HG03175 (cell line): Measurements from ENCODE around the gene ASIC4.

Experiments used
- ATAC-seq: cut with Tn5 transposase; IDR thresholded peaks from one replicate; pipeline ENCODE4 v1.9.1; 2021; ENCODE audit warnings: mild to moderate bottlenecking, moderate library complexity; ENCODE audit not compliant: unreplicated experiment

ASIC4 gene

GRCh38 chr2:219532378-219532649 is 18.0 kb downstream of the ASIC4 start:
- no peak for ATAC-seq

- ATAC-seq = no peak
Measured at GRCh38 chr2:219533930-219534661, 19.8 kb downstream of the ASIC4 start.

- ATAC-seq = no peak
Measured at GRCh38 chr2:219536425-219536824, 22.1 kb downstream of the ASIC4 start.

DNA sequence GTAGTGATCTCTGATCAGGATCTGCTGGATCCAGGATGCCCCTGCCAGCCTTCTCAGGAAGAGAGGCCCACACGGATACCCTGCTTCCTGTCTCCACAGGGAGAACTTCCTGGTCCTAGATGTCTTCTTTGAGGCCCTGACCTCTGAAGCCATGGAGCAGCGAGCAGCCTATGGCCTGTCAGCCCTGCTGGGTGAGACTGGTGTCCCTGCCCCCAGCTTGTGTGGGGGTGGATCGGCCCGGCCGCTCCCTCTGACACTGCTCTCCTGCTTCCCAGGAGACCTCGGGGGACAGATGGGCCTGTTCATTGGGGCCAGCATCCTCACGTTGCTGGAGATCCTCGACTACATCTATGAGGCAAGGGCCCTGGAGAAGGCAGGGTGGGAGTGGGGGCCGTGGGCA is 22.7 kb downstream of the ASIC4 start:
- ATAC-seq = no peak

- ATAC-seq = no peak
Measured at GRCh38 chr2:219537657-219538488, 23.6 kb downstream of the ASIC4 start.

DNA sequence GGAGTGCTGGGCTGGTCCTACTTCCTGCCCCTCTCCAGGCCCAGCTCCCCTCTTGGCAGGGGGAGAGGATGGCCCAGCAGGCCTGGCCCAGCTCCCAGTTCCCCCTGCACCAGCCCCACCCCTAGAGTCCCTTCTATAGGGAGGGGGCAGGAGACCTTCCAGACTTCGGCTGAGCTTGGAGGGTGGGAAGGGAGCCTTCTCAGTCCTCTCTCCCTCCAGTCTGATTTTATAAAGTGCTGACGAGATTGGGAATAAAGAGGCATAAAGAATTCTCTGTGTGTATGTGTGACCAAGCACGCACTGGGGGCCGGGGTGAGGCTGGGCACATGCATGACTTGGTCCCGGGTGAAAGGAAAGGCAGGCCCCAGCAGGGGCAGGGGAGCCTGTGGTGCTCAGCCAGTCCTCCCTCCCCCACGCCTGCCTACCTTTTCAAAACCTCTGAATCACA is 24.2 kb downstream of the ASIC4 start:
- ATAC-seq = no peak

DNA sequence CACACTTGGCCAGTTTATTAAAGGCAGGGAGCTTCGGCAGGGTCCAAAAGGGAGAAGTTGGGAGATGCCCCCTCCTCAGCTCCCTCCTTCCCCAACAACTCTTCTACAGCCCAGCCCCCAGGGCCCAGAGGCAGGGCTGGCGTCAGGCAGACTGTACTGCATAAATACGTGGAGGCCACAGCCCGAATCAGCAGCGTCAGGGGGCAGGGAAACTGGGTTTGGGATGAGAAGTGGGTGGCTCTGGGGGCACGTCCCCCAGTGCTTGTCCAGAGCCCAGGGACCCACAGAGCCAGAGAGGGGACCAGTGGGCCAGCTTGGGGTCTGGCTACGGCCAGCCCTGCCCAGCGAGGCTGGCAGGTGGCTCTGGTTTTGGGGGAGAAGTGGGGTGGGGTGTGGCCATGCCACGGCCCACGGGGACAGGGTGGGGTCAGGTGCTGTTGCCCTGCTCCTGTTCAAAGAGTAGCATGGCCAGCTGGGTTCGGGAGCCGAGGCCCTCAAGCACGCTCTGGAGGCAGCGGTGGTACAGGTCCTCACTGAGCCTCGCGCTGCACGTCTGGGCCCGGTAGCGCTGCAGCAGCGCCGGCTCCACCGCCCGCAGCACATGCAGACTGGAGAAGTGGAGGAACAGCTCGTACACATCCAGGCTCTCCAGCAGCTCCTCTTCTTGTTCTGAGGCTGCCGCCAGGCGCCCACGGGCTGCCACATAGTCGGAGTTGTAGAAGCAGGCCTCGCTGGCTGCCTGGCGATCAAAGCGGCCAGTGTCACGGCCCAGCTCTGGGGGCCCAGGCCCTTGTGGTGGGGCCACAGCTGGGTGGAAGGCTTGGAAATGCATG is 24.9 kb downstream of the ASIC4 start:
- ATAC-seq = no peak

DNA sequence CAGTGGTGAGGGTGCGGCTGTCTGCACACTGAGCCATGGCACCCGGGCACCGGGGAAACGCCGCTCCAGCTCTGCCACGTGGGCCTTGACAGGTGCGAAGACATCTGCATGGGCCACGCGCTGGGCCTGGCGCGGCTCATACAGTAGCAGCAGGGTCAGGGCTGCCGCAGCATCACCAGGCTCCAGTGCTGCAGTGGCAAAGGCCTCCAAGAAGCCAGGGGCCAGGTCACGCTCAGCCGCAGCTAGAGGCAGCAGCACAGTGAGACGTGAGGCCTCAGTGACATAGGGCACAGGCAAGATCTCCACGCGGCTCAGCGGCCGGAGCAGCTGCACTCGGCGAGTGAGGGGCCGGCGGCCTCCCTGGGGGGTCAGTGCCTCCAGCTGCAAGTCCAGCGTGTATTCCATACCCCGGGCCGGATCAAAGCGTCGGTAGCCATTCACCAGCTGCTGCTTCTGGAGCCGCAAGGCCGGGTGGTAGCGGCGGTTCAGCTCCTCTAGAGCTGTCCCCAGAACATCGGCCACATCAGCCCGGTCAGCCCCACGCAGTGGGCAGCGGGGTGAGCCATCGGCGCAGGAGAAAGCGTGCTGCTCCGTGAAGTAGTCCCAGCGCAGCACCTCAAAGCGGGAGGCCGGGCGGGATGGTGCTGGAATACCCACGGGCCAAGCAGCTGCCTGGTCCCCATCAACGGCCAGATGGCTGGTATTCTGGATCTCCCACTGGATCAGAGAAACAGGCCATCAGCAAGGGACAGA is 25.8 kb downstream of the ASIC4 start:
- ATAC-seq = no peak

DNA sequence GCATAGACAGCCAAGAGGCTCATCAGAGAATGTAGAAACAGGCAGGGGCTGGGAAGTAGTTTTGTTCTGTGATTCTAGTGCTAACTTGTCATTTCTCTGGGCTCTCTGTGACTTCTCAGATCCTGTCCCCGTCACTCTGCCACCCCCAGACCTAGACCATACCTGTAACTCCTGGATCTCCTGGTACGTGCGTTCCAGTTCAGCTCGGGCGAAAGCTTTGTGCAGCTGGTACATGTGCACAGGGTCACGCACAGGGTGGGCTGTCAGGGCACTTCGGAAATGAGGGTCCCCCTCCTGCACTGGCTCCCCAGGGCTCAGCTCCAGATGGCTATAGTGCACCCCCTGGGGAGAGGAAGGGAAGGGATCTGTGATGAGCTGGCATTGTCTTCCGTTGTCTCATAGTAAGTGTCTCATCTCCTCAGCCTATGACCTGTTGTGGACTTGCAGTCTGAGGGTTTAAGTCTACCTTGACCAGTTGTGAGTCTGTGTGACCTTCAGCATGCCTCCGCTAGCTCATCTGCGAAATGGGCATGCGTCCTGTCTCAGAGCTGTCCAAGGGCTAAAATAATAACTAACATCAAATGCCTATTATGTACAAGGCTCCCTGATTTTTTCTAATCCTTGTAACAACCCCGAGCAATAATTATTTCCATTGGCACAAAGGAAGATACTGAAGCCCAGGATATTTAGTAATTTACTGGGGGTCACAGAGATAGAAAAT is 26.7 kb downstream of the ASIC4 start:
- ATAC-seq = no peak

GRCh38 chr2:219541611-219542180 is 27.4 kb downstream of the ASIC4 start:
- peak; percentile 46 for ATAC-seq

DNA sequence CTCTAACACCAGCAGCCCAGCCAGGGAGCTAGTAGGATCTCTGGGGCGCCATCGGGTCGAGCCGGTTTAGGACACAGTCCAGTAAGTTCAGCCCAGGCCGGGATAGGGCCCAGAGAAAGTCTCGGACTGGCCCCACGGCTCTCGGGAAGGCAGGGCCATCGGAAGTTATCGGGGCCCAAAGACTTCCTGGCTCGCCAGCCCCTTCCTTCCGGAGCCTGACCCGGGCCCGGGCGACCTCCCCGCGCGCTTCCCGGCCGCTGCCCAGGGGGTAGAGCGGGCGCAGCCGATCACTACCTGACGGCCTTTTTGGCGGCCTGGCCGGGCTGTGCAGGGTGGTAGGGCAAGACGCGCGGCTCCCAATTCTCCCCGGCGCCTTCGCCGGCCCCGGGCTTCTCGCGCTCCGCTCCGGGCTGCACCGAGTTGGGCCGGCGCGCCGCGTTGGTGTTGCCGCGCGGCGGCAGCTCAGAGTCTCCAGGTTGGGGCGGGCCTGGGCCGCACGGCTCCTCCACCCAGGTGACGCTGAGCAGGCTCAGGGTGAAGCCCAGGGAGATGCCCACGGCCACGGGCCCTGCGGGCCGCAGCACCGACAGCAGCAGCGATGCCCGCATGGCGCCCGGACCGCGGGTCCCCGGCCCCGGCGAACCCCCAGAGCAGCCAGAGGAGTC is 28.8 kb downstream of the ASIC4 start:
- ATAC-seq = peak; percentile 41

DNA sequence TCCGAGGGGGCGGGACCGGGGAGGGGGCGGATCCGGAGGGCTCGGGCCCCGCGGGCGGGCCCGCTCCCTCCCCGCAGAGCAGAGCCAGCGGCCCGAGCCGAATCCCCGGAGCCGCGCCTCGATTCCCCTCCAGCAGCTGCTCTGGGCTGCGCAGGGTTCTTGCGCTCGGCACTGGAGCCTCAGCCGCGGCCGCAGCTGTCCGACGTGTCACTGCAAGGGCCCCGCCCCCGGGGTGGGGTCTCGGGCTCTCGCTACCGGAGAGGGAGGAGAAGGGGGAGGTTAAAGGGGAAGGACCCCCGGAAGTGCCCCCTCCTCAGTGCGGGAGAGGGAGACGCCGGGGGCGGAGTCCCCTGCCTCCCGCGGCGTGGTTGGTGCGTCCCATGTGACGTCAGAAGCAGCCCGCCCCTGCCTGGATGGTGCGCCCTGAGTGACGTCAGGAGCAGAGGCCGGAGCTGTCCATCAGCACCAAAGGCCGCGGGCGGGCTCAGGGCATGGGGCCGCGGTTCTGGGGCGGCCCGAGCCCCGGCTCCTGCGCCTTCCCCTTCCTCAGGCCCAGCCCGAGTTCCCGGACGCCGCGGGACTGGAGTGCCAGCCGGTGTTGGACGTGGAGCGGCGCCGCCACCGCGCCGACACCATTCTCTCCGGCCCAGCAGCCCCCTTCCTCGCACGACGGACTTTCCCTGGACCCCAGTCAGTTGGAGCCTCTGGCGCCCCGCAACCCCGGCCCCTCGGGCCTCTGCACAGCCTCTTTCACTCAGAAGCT is 29.5 kb downstream of the ASIC4 start, which contains the start of the genes CHPF and TMEM198:
Gene CHPF (minus strand): TSS at position 214 of the 763 bp plus-strand sequence. CDS start 271 bp downstream, outside the sequence.
Gene TMEM198 (plus strand): TSS at position 433 of the 763 bp plus-strand sequence. CDS start 700 bp downstream, outside the sequence.
- peak; percentile 76 for ATAC-seq

DNA sequence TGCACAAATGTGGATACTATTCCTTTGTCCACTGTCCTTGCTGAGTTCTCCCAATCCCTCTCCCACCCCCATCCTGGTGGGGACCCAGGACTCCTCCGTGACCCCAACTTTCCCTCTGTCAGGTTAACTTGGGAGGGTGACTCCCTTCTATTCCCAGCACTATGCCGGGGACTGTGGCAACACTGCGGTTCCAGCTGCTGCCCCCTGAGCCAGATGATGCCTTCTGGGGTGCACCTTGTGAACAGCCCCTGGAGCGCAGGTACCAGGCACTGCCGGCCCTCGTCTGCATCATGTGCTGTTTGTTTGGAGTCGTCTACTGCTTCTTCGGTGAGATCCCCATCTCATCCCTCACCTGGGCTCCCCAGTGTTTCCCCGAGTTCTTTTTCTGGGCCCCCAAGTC is 30.3 kb downstream of the ASIC4 start:
- ATAC-seq = no peak

- ATAC-seq = no peak
Measured at GRCh38 chr2:219545295-219545942, 31.1 kb downstream of the ASIC4 start.

GRCh38 chr2:219545943-219546352 is 31.7 kb downstream of the ASIC4 start:
- no peak for ATAC-seq

DNA sequence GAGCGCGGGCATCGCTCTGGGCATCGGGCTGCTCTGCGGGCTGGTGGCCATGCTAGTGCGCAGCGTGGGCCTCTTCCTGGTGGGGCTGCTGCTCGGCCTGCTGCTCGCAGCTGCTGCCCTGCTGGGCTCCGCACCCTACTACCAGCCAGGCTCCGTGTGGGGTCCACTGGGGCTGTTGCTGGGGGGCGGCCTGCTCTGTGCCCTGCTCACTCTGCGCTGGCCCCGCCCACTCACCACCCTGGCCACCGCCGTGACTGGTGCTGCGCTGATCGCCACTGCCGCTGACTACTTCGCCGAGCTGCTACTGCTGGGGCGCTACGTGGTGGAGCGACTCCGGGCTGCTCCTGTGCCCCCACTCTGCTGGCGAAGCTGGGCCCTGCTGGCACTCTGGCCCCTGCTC is 33.3 kb downstream of the ASIC4 start:
- ATAC-seq = no peak

GRCh38 chr2:219548990-219549389 is 34.7 kb downstream of the ASIC4 start:
- no peak for ATAC-seq

DNA sequence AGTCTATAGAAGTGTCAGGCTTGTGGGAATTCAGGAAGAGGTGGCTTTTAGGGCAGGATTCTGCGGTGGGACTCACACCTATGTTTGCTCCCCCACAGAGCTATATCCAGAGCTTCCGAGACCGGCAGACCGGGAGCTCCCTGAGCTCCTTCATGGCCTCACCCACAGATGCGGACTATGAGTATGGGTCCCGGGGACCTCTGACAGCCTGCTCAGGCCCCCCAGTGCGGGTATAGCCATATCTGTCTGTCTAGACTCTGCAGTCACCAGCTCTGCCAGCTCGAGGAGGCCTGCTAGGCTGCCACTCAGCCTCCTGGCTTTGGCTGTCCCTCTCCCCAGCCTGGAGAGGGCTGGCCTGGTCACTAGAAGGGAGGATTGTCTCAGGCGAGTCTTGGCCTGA is 35.3 kb downstream of the ASIC4 start:
- no peak for ATAC-seq
